KMS-11 (cell line): Measurements from ENCODE around the gene DSTYK.

ENCODE experiments used
- H2AFZ ChIP-seq: fragments of 200-600 bp; sonication (generic); 2 replicates; pipeline ENCODE4 v1.6.1; 2016; ENCODE audit warnings: antibody characterized with exemption, mixed run types, low read depth
- H3K27ac ChIP-seq: fragments of 200-600 bp; sonication (generic); 2 replicates; pipeline ENCODE4 v1.6.1; 2016; ENCODE audit warnings: mild to moderate bottlenecking, mixed run types
- H3K27me3 ChIP-seq: fragments of 200-600 bp; sonication (generic); 2 replicates; pipeline ENCODE4 v1.6.1; 2017; ENCODE audit warnings: mild to moderate bottlenecking, low read depth, mixed run types, moderate library complexity; ENCODE audit not compliant: insufficient read depth
- H3K36me3 ChIP-seq: fragments of 200-600 bp; sonication (generic); 2 replicates; pipeline ENCODE4 v1.6.1; 2017; ENCODE audit warnings: mild to moderate bottlenecking, mixed run types; ENCODE audit not compliant: insufficient read depth
- H3K4me1 ChIP-seq: fragments of 200-600 bp; sonication (generic); 2 replicates; pipeline ENCODE4 v1.6.1; 2016; ENCODE audit warnings: mild to moderate bottlenecking, low read depth, mixed run types; ENCODE audit not compliant: poor library complexity, severe bottlenecking
- H3K4me2 ChIP-seq: fragments of 200-600 bp; sonication (generic); 2 replicates; pipeline ENCODE4 v1.7.0; 2016; ENCODE audit warnings: mild to moderate bottlenecking, mixed run types
- H3K4me3 ChIP-seq: fragments of 200-600 bp; sonication (generic); IDR thresholded peaks from 2 replicates; pipeline ENCODE4 v1.6.1; 2017; ENCODE audit warnings: low read depth, low read length, mixed read lengths; ENCODE audit not compliant: insufficient read depth
- H3K79me2 ChIP-seq: fragments of 200-600 bp; sonication (generic); 2 replicates; pipeline ENCODE4 v1.6.1; 2016; ENCODE audit warnings: low read depth, mixed run types; ENCODE audit not compliant: insufficient read depth
- H3K9ac ChIP-seq: fragments of 200-600 bp; sonication (generic); 2 replicates; pipeline ENCODE4 v1.6.1; 2016; ENCODE audit warnings: mild to moderate bottlenecking, mixed run types
- H4K20me1 ChIP-seq: fragments of 200-600 bp; sonication (generic); 2 replicates; pipeline ENCODE4 v1.6.1; 2016; ENCODE audit warnings: mild to moderate bottlenecking, mixed run types; ENCODE audit not compliant: insufficient read depth
- TF ChIP-seq, protein P1 (sequence below): fragments of 200-600 bp; sonication (generic); conservative IDR thresholded peaks from 2 replicates; pipeline ENCODE4 v1.6.1; 2017; ENCODE audit warnings: low read depth, mild to moderate bottlenecking, antibody characterized with exemption, low read length, moderate library complexity, mixed read lengths

Gene DSTYK

DNA sequence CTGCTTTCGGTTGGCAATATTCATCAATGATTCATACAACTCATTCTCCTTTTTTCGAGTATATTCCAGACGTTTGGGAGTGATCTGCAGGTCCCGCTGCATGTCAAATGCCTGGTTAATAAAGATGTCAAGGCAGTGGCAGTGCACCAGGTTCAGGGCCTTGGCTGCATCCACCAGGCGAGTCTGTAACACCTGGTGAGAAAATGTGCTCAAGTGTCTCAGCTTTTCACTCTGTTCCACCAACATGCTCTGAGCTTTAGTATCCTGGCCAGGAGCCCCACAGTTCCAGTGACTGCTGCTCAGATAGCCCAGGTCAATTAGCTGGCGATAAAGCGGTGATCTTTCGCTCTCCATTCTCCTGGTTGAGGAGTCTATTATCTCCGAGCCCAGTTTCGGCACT is 42.3 kb downstream of the DSTYK start:
- Histone ChIP-seq H3K4me1 (peaks cover 39% of the 10 kb centered on the region), H3K9ac (no peak overlapping the region), H3K27ac (no peak overlapping the region), H3K36me3 (no peaks in the 10 kb centered on the region), H4K20me1 (no peaks in the 10 kb centered on the region), H3K27me3 (no peaks in the 10 kb centered on the region), H2AFZ (no peak overlapping the region), H3K4me3 (no peak overlapping the region), H3K79me2 (no peaks in the 10 kb centered on the region), H3K4me2 (no peak overlapping the region)
- TF ChIP-seq, protein P1, sequence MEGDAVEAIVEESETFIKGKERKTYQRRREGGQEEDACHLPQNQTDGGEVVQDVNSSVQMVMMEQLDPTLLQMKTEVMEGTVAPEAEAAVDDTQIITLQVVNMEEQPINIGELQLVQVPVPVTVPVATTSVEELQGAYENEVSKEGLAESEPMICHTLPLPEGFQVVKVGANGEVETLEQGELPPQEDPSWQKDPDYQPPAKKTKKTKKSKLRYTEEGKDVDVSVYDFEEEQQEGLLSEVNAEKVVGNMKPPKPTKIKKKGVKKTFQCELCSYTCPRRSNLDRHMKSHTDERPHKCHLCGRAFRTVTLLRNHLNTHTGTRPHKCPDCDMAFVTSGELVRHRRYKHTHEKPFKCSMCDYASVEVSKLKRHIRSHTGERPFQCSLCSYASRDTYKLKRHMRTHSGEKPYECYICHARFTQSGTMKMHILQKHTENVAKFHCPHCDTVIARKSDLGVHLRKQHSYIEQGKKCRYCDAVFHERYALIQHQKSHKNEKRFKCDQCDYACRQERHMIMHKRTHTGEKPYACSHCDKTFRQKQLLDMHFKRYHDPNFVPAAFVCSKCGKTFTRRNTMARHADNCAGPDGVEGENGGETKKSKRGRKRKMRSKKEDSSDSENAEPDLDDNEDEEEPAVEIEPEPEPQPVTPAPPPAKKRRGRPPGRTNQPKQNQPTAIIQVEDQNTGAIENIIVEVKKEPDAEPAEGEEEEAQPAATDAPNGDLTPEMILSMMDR, result no peak

DNA sequence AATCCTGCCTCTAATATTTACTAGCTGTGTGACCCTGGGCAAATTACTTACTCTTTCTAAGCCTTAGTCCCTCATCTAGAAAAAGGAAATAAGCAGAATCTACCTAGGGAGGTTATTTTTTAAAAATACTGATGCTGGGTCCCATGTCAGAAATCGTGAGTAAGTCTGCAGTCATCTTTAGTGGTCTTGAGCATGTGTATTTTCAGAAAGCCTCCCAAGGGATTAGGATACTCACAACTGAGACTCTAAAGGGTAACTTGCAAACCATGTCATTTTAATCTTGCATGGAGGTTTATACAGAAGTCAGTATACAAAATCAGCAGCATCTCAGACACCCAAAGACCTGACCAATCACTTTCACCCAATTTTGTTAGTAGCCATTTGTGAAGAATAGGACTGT is 43.2 kb downstream of the DSTYK start:
- peaks cover 34% of the 10 kb centered on the region for H3K4me1 ChIP-seq
- H3K4me2 ChIP-seq, result no peak overlapping the region
- H2AFZ ChIP-seq, result no peak overlapping the region
- H4K20me1 ChIP-seq, result no peaks in the 10 kb centered on the region
- no peaks in the 10 kb centered on the region for H3K27me3 ChIP-seq
- no peaks in the 10 kb centered on the region for H3K36me3 ChIP-seq
- no peak overlapping the region for H3K27ac ChIP-seq
- H3K9ac ChIP-seq, result no peak overlapping the region
- no peaks in the 10 kb centered on the region for H3K79me2 ChIP-seq
- TF ChIP-seq, protein P1, result no peak
- no peak overlapping the region for H3K4me3 ChIP-seq

DNA sequence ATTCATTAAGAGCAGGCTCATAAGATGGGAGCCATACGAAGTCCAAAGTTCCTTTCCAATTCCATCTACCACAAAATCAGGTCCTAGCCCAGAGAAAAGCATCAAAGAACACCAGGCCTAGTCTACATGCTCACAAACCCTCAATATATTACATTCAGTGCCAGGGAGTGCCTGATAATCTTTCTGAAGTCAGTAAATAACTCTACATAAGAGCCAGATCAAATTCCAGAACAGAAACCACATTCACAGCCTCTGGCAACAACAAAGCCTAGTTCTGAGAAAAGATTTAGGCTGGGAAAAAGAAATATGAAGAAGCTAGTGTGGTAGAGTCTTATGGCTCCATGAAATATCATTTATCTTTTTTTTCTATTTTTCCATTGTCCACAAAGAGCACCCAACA is 49.2 kb downstream of the DSTYK start:
- Histone ChIP-seq H4K20me1 (no peaks in the 10 kb centered on the region; the same call in 1 of the 2 replicates), H3K4me2 (no peak overlapping the region), H3K27ac (no peak overlapping the region), H3K4me3 (no peak overlapping the region), H2AFZ (no peak overlapping the region), H3K36me3 (peaks cover 23% of the 10 kb centered on the region; the same call in 1 of the 2 replicates), H3K27me3 (no peaks in the 10 kb centered on the region), H3K4me1 (no peaks in the 10 kb centered on the region), H3K79me2 (no peaks in the 10 kb centered on the region), H3K9ac (no peak overlapping the region)
- TF ChIP-seq, protein P1, result no peak

DNA sequence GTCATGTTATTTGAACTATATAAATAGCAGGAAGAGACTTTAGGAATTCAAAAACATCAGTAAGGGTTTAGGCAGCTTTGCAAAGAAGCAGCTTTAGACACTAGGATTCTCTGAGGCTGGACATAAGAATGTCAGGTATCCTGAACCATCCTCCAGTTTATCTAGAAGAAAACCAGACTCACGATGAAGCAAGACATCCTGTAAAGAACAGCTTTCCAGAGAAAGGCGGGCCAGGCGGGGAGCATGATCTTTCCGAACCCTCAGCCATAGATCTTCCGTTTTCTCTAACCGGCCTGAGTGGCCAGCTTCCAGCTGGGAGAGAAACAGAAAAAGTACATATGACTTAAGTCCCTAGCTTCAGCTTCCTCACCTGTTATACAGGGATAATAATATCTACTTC is 50.4 kb downstream of the DSTYK start:
- Histone ChIP-seq H3K4me2 (no peak overlapping the region), H3K79me2 (no peaks in the 10 kb centered on the region), H3K4me1 (no peaks in the 10 kb centered on the region), H3K9ac (no peak overlapping the region), H4K20me1 (no peaks in the 10 kb centered on the region; the same call in 1 of the 2 replicates), H2AFZ (no peak overlapping the region), H3K4me3 (no peak overlapping the region), H3K27me3 (no peaks in the 10 kb centered on the region), H3K27ac (no peak overlapping the region), H3K36me3 (peaks cover 33% of the 10 kb centered on the region; the same call in 1 of the 2 replicates)
- TF ChIP-seq, protein P1, result no peak
